Kidney epithelial cell (primary cell): ENCODE measurements around the gene AP3M1. TPM values are rescaled to one million over a fixed set of nuclear protein-coding genes. Genes with fewer than 3 reads are reported as not detected.

Experiments
- DNase-seq: peaks from one replicate; pipeline ENCODE4 v3.0.0-alpha.2; 2010; ENCODE audit warnings: low read depth
- H3K27me3 ChIP-seq: 2 replicates; pipeline ENCODE4 v1.6.0; 2011; ENCODE audit warnings: low read length; ENCODE audit not compliant: control insufficient read depth, insufficient read depth
- H3K36me3 ChIP-seq: 2 replicates; pipeline ENCODE4 v1.5.1; 2011; ENCODE audit warnings: low read length; ENCODE audit not compliant: control insufficient read depth, insufficient read depth
- H3K4me3 ChIP-seq: 2 replicates; pipeline ENCODE4 v1.5.1; 2011; ENCODE audit warnings: low read depth, mild to moderate bottlenecking, control low read depth, low read length
- total RNA-seq: library from RNA; depleted of rRNA; stranded (reverse); fragments of >200 nt; gene quantifications from 2 replicates; pipeline ENCODE4 v1.2.3, GENCODE V29; 2015
- TF ChIP-seq, protein P1 (sequence below): IDR thresholded peaks from 2 replicates; pipeline ENCODE4 v1.5.1; 2011; ENCODE audit warnings: mild to moderate bottlenecking, moderate library complexity, low read length, control low read depth, inconsistent platforms; ENCODE audit not compliant: insufficient read depth, poor library complexity, severe bottlenecking

The AP3M1 gene
- total RNA-seq, 1 donor from 2014 or later: 31.0 TPM

DNA sequence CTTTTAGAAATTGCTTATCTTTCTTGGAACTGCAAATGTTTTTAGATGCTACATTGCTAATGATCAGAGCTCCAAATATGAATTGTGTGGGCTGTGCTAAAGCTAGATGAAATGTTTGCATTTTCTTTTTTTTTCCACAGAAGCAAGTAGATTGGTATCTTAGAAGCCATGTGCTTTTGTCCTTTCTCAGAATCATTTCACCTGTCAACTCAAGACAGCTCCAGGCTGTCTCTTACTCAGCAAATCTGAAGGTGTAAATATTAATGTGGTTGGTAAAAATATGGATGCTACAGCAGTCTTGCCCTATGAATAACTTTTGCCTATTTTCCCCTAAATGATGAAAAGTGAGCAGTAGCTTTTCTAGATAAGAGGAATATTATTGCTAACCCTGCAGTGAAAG is 41.2 kb downstream of the AP3M1 start:
- TF ChIP-seq, protein P1, sequence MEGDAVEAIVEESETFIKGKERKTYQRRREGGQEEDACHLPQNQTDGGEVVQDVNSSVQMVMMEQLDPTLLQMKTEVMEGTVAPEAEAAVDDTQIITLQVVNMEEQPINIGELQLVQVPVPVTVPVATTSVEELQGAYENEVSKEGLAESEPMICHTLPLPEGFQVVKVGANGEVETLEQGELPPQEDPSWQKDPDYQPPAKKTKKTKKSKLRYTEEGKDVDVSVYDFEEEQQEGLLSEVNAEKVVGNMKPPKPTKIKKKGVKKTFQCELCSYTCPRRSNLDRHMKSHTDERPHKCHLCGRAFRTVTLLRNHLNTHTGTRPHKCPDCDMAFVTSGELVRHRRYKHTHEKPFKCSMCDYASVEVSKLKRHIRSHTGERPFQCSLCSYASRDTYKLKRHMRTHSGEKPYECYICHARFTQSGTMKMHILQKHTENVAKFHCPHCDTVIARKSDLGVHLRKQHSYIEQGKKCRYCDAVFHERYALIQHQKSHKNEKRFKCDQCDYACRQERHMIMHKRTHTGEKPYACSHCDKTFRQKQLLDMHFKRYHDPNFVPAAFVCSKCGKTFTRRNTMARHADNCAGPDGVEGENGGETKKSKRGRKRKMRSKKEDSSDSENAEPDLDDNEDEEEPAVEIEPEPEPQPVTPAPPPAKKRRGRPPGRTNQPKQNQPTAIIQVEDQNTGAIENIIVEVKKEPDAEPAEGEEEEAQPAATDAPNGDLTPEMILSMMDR: no peak
- peaks cover 12% of the 10 kb centered on the region for H3K36me3 ChIP-seq
- H3K27me3 ChIP-seq: peaks cover 3% of the 10 kb centered on the region
- H3K4me3 ChIP-seq: no peak overlapping the region
- DNase-seq: no peak

- DNase-seq: no peak
- peaks cover 7% of the 10 kb centered on the region for H3K36me3 ChIP-seq
- H3K4me3 ChIP-seq: no peak overlapping the region
- no peaks in the 10 kb centered on the region for H3K27me3 ChIP-seq
- TF ChIP-seq, protein P1: no peak
Observed at GRCh38 chr10:74107391-74107790, 43.2 kb downstream of the AP3M1 start.

DNA sequence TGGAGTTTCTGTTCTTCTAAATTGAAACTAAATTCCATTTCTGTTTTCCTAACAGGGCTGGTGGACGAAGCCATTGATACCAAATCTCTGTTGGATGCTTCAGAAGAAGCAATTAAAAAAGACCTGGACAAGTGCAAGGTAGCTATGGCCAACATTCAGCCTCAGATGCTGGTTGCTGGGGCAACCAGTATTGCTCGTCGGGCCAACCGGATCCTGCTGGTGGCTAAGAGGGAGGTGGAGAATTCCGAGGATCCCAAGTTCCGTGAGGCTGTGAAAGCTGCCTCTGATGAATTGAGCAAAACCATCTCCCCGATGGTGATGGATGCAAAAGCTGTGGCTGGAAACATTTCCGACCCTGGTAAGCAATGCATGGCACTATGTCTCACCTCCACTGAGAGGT is 45.6 kb downstream of the AP3M1 start:
- no peak for DNase-seq
- Histone ChIP-seq H3K4me3 (no peak overlapping the region), H3K27me3 (no peaks in the 10 kb centered on the region), H3K36me3 (peaks cover 6% of the 10 kb centered on the region)
- TF ChIP-seq, protein P1: no peak

DNA sequence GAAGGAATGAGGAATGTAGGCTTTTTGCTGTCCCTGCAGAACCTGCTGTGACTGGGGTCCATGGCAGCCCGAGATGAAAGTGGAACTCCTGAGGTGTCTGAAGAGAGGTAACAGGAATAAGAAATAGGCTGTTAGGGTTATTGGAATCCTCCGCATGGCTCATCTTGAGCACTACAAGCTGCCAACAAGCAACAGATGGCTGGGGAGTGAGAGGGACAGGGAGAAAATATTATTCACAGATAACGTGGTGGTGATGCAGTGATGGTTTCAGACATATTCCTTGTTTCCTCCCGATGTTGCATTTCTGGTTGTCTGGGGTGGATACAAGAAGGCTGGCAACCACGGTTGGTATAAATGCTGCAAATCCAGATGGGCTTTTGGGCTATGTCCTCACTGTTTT is 46.1 kb downstream of the AP3M1 start:
- TF ChIP-seq, protein P1: no peak
- Histone ChIP-seq H3K4me3 (no peak overlapping the region), H3K27me3 (no peaks in the 10 kb centered on the region), H3K36me3 (peaks cover 6% of the 10 kb centered on the region)
- no peak for DNase-seq

GRCh38 chr10:74103560-74104258 is 46.9 kb downstream of the AP3M1 start:
- Histone ChIP-seq H3K36me3 (peaks cover 7% of the 10 kb centered on the region), H3K4me3 (no peak overlapping the region), H3K27me3 (no peaks in the 10 kb centered on the region)
- TF ChIP-seq, protein P1: peak; percentile 52
- no peak for DNase-seq

GRCh38 chr10:74099836-74100235 is 50.8 kb downstream of the AP3M1 start:
- DNase-seq: no peak

More at GRCh38 chr10:74099836-74100235, 50.8 kb downstream of the AP3M1 start:
- TF ChIP-seq, protein P1: no peak
- Histone ChIP-seq H3K4me3 (no peak overlapping the region), H3K27me3 (no peaks in the 10 kb centered on the region), H3K36me3 (peaks cover 3% of the 10 kb centered on the region)
